NCI-H1436 (cell line): ENCODE data around the gene CAND1.

Experiments used
- DNase-seq: peaks from one replicate; lab custom pipeline; 2025; lab: John Stamatoyannopoulos, UW

CAND1 gene

GRCh38 chr12:67280572-67280971 is 11.4 kb downstream of the CAND1 start:
- DNase-seq: no peak

- no peak for DNase-seq
Measured at GRCh38 chr12:67284561-67284960, 15.4 kb downstream of the CAND1 start.

- no peak for DNase-seq
Measured at GRCh38 chr12:67286257-67286656, 17.1 kb downstream of the CAND1 start.

GRCh38 chr12:67287311-67287710 is 18.2 kb downstream of the CAND1 start:
- no peak for DNase-seq

- no peak for DNase-seq
Measured at GRCh38 chr12:67288561-67288960, 19.4 kb downstream of the CAND1 start.

- no peak for DNase-seq
Measured at GRCh38 chr12:67290378-67290777, 21.2 kb downstream of the CAND1 start.

- DNase-seq: no peak
Measured at GRCh38 chr12:67299526-67299925, 30.4 kb downstream of the CAND1 start.

GRCh38 chr12:67299926-67300325 is 30.8 kb downstream of the CAND1 start:
- no peak for DNase-seq

GRCh38 chr12:67302162-67302561 is 33.0 kb downstream of the CAND1 start:
- no peak for DNase-seq

- no peak for DNase-seq
Measured at GRCh38 chr12:67305544-67305943, 36.4 kb downstream of the CAND1 start.

GRCh38 chr12:67306712-67307111 is 37.6 kb downstream of the CAND1 start:
- DNase-seq: no peak

- DNase-seq: no peak
Measured at GRCh38 chr12:67315661-67316060, 46.5 kb downstream of the CAND1 start.

- DNase-seq: no peak
Measured at GRCh38 chr12:67318786-67319185, 49.6 kb downstream of the CAND1 start.

GRCh38 chr12:67319936-67320335 is 50.8 kb downstream of the CAND1 start:
- DNase-seq: no peak

- no peak for DNase-seq
Measured at GRCh38 chr12:67320614-67321295, 51.6 kb downstream of the CAND1 start.

GRCh38 chr12:67322580-67322979 is 53.4 kb downstream of the CAND1 start:
- DNase-seq: no peak

GRCh38 chr12:67323007-67323406 is 53.8 kb downstream of the CAND1 start:
- DNase-seq: no peak

GRCh38 chr12:67326637-67327036 is 57.5 kb downstream of the CAND1 start:
- DNase-seq: no peak

- DNase-seq: no peak
Measured at GRCh38 chr12:67327466-67327865, 58.3 kb downstream of the CAND1 start.

- DNase-seq: no peak
Measured at GRCh38 chr12:67331123-67331522, 62.0 kb downstream of the CAND1 start.

- DNase-seq: no peak
Measured at GRCh38 chr12:67331828-67332227, 62.7 kb downstream of the CAND1 start.

GRCh38 chr12:67333649-67334048 is 64.5 kb downstream of the CAND1 start:
- DNase-seq: no peak

- DNase-seq: no peak
Measured at GRCh38 chr12:67338426-67338825, 69.3 kb downstream of the CAND1 start.

- DNase-seq: no peak
Measured at GRCh38 chr12:67339530-67339929, 70.4 kb downstream of the CAND1 start.
